NCI-H187 (cell line): Measurements from ENCODE around the gene LMF1.

Source experiments
- DNase-seq, 2 experiments: peaks; one replicate each; lab custom pipeline; 2025; lab: John Stamatoyannopoulos, UW

LMF1 gene

GRCh38 chr16:970766-971581 lies at the start of gene LMF1:
TSS of gene LMF1 (minus strand) at chr16:970984. CDS start at chr16:970980, 4 bp downstream.
- peak; percentile 86 to 89 for DNase-seq

GRCh38 chr16:1020091-1020399 lies 49.3 kb upstream of the LMF1 start:
- DNase-seq: no peak

- no peak for DNase-seq
These were observed 48.7 kb upstream of the LMF1 start for GRCh38 chr16:1019231-1020090.

GRCh38 chr16:1018447-1019198 lies 47.8 kb upstream of the LMF1 start:
- DNase-seq: no peak

- DNase-seq: no peak
These were observed 44.1 kb upstream of the LMF1 start for GRCh38 chr16:1014771-1015495.

- no peak for DNase-seq
These were observed 43.4 kb upstream of the LMF1 start for GRCh38 chr16:1014221-1014620.

GRCh38 chr16:1013593-1013900 lies 42.8 kb upstream of the LMF1 start:
- no peak for DNase-seq

- DNase-seq: no peak
These were observed 42.2 kb upstream of the LMF1 start for GRCh38 chr16:1012722-1013592.

- no peak for DNase-seq
These were observed 41.4 kb upstream of the LMF1 start for GRCh38 chr16:1012135-1012534.

GRCh38 chr16:1011316-1012082 lies 40.7 kb upstream of the LMF1 start:
- DNase-seq: no peak

GRCh38 chr16:1010815-1011214 lies 40.0 kb upstream of the LMF1 start:
- DNase-seq: no peak

GRCh38 chr16:1010251-1010650 lies 39.5 kb upstream of the LMF1 start:
- DNase-seq: no peak

- no peak for DNase-seq
These were observed 38.8 kb upstream of the LMF1 start for GRCh38 chr16:1009358-1010150.

- DNase-seq: no peak
These were observed 37.3 kb upstream of the LMF1 start for GRCh38 chr16:1008085-1008484.

- no peak for DNase-seq
These were observed 36.6 kb upstream of the LMF1 start for GRCh38 chr16:1007284-1007850.

- no peak for DNase-seq
These were observed 36.0 kb upstream of the LMF1 start for GRCh38 chr16:1006781-1007180.

- DNase-seq: no peak
These were observed 34.5 kb upstream of the LMF1 start for GRCh38 chr16:1005286-1005685.

- no peak for DNase-seq
These were observed 32.9 kb upstream of the LMF1 start for GRCh38 chr16:1003391-1004347.
